Small intestine (tissue), 7 donors: ENCODE measurements around the gene EPYC. TPM values are rescaled to one million over a fixed set of nuclear protein-coding genes. Genes with fewer than 3 reads are reported as not detected.

Source experiments
- DNase-seq, 2 donors: peaks; one replicate each; pipeline versions ENCODE4 v3.0.0 to v3.0.0-alpha.2; 2013
- FAIRE-seq: peaks from 2 replicates; lab custom pipeline; 2012; peaks lifted over from hg19 to GRCh38; lab: Jason Lieb, UNC
- H3K27ac ChIP-seq, 3 donors: one replicate each; pipeline ENCODE4 v1.5.1; 2013; ENCODE audit warnings: low read length in 2 of 3, mild to moderate bottlenecking in 2 of 3, control low read depth in 1 of 3, inconsistent platforms in 1 of 3, low read depth in 1 of 3, moderate library complexity in 1 of 3
- H3K27me3 ChIP-seq, 3 donors: one replicate each; pipeline ENCODE4 v1.6.1; 2013; ENCODE audit warnings: low read length in 3 of 3, inconsistent platforms in 1 of 3; ENCODE audit not compliant: control insufficient read depth in 3 of 3, insufficient read depth in 3 of 3
- H3K36me3 ChIP-seq, 3 donors: one replicate each; pipeline ENCODE4 v1.6.1; 2013; ENCODE audit warnings: low read length in 3 of 3, inconsistent platforms in 1 of 3, low read depth in 1 of 3, mild to moderate bottlenecking in 1 of 3, moderate library complexity in 1 of 3; ENCODE audit not compliant: control insufficient read depth in 3 of 3, insufficient read depth in 2 of 3
- H3K4me1 ChIP-seq, 3 donors: one replicate each; pipeline ENCODE4 v1.6.1; 2013; ENCODE audit warnings: low read length in 2 of 3, inconsistent platforms in 1 of 3, low read depth in 1 of 3, mild to moderate bottlenecking in 1 of 3, moderate library complexity in 1 of 3; ENCODE audit not compliant: control insufficient read depth in 3 of 3, insufficient read depth in 2 of 3
- H3K4me3 ChIP-seq, 3 donors: one replicate each; pipeline ENCODE4 v1.5.1; 2013; ENCODE audit warnings: low read length in 3 of 3, control low read depth in 1 of 3, inconsistent platforms in 1 of 3, low read depth in 1 of 3, mild to moderate bottlenecking in 1 of 3, moderate library complexity in 1 of 3
- H3K9me3 ChIP-seq, 2 donors: one replicate each; pipeline ENCODE4 v1.6.1; 2013; ENCODE audit warnings: low read depth in 1 of 2, low read length in 1 of 2; ENCODE audit not compliant: control insufficient read depth in 2 of 2, insufficient read depth in 1 of 2
- WGBS, 3 donors: extraction: QIAGEN DNeasy Blood & Tissue Kit; methylation state at CpG; one replicate each; pipeline ENCODE4 v1.1.7; 2013; 5-methylcytosine and 5-hydroxymethylcytosine counted together
- polyA plus RNA-seq, 4 donors: library from polyadenylated mRNA; stranded (reverse) in 3 of 4; unstranded in 1 of 4; fragments of 200-250 nt in 3 of 4; fragments of 120-200 nt in 1 of 4; gene quantifications; one replicate each; pipeline versions ENCODE4 v1.2.1 to v1.2.3, GENCODE V29; 2013
- donor health status: healthy with polysubstance abuse.
- donor health status: control.
- donor health status: control.
- donor health status: Bipolar disorder and iron deficiency.
- donor health status: healthy.

Gene EPYC
- polyA plus RNA-seq, 4 donors, result not detected

GRCh38 chr12:90959032-90959431 is 45.7 kb downstream of the EPYC start:
- Histone ChIP-seq H3K4me3 (no peak overlapping the region), H3K27ac (no peak overlapping the region), H3K27me3 (no peaks in the 10 kb centered on the region), H3K4me1 (no peaks in the 10 kb centered on the region), H3K36me3 (no peaks in the 10 kb centered on the region), H3K9me3 (peaks cover 0 to 2% of the 10 kb centered on the region in 2 donors)
- WGBS, 3 donors, result 67 to 74% (median 69%) methylated on average over 4 of the region's 4 CpGs
- no peak for FAIRE-seq
- DNase-seq, result no peak

- DNase-seq, result no peak
- WGBS, 3 donors, result 65 to 76% (median 73%) methylated on average over 3 of the region's 3 CpGs
- Histone ChIP-seq H3K4me3 (no peak overlapping the region), H3K27me3 (no peaks in the 10 kb centered on the region), H3K36me3 (no peaks in the 10 kb centered on the region), H3K9me3 (peaks cover 0 to 3% of the 10 kb centered on the region in 2 donors), H3K27ac (no peak overlapping the region), H3K4me1 (no peaks in the 10 kb centered on the region)
- FAIRE-seq, result no peak
Observed at GRCh38 chr12:90958347-90958746, 46.4 kb downstream of the EPYC start.

- no peak for FAIRE-seq
- no peaks in the 10 kb centered on the region for H3K27me3 ChIP-seq
- no peak within 1 kb of the TSS for H3K4me3 ChIP-seq
- H3K9me3 ChIP-seq, result peaks cover 0 to 3% of the 10 kb centered on the region in 2 donors
- 95 to 97% (median 97%) methylated on average over 22 of the region's 22 CpGs for WGBS, 3 donors
- no peak for DNase-seq
- H3K27ac ChIP-seq, result no peak within 1 kb of the TSS
- H3K36me3 ChIP-seq, result no peaks in the 10 kb centered on the region
- H3K4me1 ChIP-seq, result no peaks in the 10 kb centered on the region
Observed at GRCh38 chr12:90954921-90955320, 49.9 kb downstream of the EPYC start, which contains the start of gene CCER1. CCER1 (minus strand) TSS chr12:90955176; CDS start chr12:90954742, 434 bp downstream.

GRCh38 chr12:90954428-90954827 is 50.3 kb downstream of the EPYC start:
- H3K4me3 ChIP-seq, result no peak overlapping the region
- no peaks in the 10 kb centered on the region for H3K4me1 ChIP-seq
- FAIRE-seq, result no peak
- DNase-seq, result no peak
- peaks cover 0 to 3% of the 10 kb centered on the region in 2 donors for H3K9me3 ChIP-seq
- WGBS, 3 donors, result 96 to 98% (median 98%) methylated on average over 24 to 25 of the region's 25 CpGs
- H3K27me3 ChIP-seq, result no peaks in the 10 kb centered on the region
- H3K36me3 ChIP-seq, result no peaks in the 10 kb centered on the region
- no peak overlapping the region for H3K27ac ChIP-seq

GRCh38 chr12:90953956-90954421 is 50.8 kb downstream of the EPYC start:
- H3K4me3 ChIP-seq, result no peak overlapping the region
- no peak for FAIRE-seq
- 82 to 92% (median 88%) methylated on average over 29 to 32 of the region's 32 CpGs for WGBS, 3 donors
- DNase-seq, result no peak
- H3K27me3 ChIP-seq, result no peaks in the 10 kb centered on the region
- H3K36me3 ChIP-seq, result no peaks in the 10 kb centered on the region
- no peak overlapping the region for H3K27ac ChIP-seq
- no peaks in the 10 kb centered on the region for H3K4me1 ChIP-seq
- peaks cover 0 to 3% of the 10 kb centered on the region in 2 donors for H3K9me3 ChIP-seq

- no peaks in the 10 kb centered on the region for H3K36me3 ChIP-seq
- H3K9me3 ChIP-seq, result peaks cover 0 to 3% of the 10 kb centered on the region in 2 donors
- DNase-seq (peak; percentile 24 to 61), FAIRE-seq (no peak)
- no peaks in the 10 kb centered on the region for H3K4me1 ChIP-seq
- no peak overlapping the region for H3K27ac ChIP-seq
- H3K27me3 ChIP-seq, result no peaks in the 10 kb centered on the region
- no peak overlapping the region for H3K4me3 ChIP-seq
Observed at GRCh38 chr12:90951432-90952105, 53.2 kb downstream of the EPYC start.

GRCh38 chr12:90947869-90948268 is 56.9 kb downstream of the EPYC start:
- H3K27me3 ChIP-seq, result no peaks in the 10 kb centered on the region
- H3K4me3 ChIP-seq, result no peak overlapping the region
- H3K4me1 ChIP-seq, result no peaks in the 10 kb centered on the region
- WGBS, 3 donors, result 90 to 95% (median 92%) methylated on average over 7 of the region's 7 CpGs
- no peaks in the 10 kb centered on the region for H3K9me3 ChIP-seq
- H3K36me3 ChIP-seq, result no peaks in the 10 kb centered on the region
- DNase-seq (no peak), FAIRE-seq (no peak)
- no peak overlapping the region for H3K27ac ChIP-seq

GRCh38 chr12:90945070-90945649 is 59.6 kb downstream of the EPYC start:
- no peaks in the 10 kb centered on the region for H3K36me3 ChIP-seq
- WGBS, 3 donors, result 21 to 47% (median 29%) methylated on average over 1 of the region's 1 CpG
- no peak overlapping the region for H3K4me3 ChIP-seq
- no peaks in the 10 kb centered on the region for H3K9me3 ChIP-seq
- no peak overlapping the region for H3K27ac ChIP-seq
- FAIRE-seq, result peak; percentile 98
- DNase-seq, result peak; percentile 30 to 52
- no peaks in the 10 kb centered on the region for H3K27me3 ChIP-seq
- no peaks in the 10 kb centered on the region for H3K4me1 ChIP-seq
